ENCODE data around the gene SLC7A7.
A peak's percentile ranks its signal among the peaks of the same experiment; 100 is the strongest.
"Not testable (repeated sequence)": the region's sequence is repeated elsewhere in the genome, so short reads cannot be mapped to it uniquely, and the experiment has no call there.

SLC7A7 gene

DNA sequence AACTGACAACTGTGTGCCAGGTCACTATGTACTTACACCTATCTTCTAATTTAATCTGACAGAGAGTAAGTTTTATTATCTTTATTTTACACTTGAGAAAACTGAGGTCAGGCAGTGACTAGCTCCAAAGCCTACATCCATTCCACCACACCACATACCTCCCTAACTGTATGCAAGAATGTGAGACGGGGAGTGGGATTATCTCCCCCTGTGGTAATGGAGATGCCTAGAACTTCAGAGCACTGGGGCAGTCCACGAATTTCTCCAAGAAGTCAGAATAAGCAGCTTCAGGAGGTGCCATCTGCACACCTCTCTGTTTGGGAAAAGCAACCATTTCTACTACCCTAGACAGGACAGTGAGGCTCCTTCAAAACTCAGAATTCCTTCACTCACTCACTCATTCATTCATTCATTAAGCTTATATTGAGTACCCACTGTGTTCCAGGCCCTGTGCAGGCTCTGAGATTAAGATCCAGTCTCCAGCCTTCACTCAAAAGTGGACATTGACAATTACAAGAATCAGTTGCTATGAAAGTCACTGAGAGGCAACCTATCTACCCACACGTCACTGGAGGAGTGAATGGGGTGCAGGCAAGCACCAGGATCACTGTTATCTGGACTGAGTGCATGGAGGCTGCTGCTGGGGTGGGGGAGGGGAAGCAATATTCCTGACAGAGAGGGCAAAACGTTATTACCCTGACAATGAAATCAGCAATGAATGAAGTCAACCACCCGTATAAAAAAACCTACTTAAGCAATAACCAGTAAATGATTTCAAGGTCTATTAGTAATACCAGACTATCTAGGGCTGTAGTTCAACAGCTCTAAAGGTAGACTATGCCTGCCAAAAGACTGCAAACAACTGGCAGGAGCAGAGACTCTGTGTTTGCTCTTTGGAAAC lies 18.0 kb downstream of the SLC7A7 start:
- FAIRE-seq, result no peak

DNA sequence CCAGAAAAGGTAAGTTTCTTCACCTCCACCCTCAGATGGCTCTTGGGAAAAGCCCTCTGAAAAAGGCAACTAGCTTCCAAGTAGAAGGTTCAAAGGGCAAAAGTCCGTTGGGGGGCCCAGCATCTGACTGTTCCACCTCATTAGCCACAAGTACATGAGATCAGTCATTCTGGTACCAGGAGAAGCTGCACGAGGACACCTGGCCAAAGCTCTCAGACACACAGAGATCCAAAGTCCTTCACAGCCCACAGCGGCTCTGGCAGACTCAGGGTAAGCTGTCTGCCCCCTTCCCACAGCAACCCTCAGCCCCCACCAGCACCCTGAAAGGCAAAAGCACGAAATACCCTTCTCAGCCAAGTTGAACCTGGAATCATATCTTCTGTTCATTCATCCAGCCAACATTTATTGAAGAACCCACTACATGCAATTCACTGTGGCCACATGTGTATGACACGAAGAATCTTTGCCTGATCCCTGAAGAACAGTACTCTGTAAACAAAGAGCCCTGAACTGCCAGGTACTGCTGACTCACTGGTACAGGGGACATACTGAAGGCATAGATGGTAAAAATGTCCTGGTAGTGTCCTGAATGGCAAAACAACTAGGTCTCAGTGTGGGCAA lies 19.0 kb downstream of the SLC7A7 start:
- FAIRE-seq (peak; percentile 78), DNase-seq (ENCODE audit: extremely low spot score, insufficient read length, low read depth) (no peak)

More for the DNA sequence above, 18.0 kb downstream of the SLC7A7 start:
- DNase-seq (ENCODE audit: extremely low spot score, insufficient read length, low read depth), result no peak

DNA sequence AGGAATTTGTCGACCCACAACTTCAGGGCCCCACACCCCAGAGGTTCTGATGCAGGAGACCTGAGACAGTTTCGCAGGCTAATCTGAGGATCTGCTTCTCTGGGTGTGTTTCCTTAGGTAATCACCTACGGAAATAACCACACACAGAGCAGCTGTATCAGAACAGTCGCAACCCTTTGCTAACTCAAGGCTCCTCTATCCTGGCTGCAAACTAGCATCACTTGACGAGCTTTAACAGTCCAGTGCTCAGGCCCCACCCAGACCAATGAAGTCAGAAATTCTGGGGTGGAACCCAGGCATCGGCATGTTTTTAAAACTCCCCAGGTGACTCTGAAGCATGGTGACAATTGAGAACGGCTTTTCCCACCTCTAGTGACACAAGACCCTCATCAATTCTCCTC lies 20.7 kb downstream of the SLC7A7 start:
- FAIRE-seq (peak; percentile 86), DNase-seq (ENCODE audit: extremely low spot score, insufficient read length, low read depth) (no peak)

DNA sequence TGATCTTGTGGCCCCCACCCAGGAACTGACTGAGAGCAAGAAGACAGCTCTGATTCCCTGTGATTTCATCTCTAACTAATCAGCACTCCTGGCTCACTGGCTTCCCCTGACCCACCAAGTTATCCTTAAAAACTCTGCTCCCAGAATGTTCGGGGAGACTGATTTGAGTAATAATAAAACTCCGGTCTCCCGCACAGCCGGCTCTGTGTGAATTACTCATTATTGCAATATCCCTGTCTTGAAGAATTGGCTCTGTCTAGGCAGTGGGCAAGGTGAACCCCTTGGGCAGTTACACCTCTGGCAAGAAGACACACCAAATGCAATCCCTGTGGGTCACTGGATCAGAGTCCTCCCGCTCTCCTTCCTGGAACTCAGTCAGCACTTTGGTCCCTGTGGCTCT lies 21.3 kb downstream of the SLC7A7 start:
- no peak for DNase-seq (ENCODE audit: extremely low spot score, insufficient read length, low read depth)
- FAIRE-seq, result no peak

DNA sequence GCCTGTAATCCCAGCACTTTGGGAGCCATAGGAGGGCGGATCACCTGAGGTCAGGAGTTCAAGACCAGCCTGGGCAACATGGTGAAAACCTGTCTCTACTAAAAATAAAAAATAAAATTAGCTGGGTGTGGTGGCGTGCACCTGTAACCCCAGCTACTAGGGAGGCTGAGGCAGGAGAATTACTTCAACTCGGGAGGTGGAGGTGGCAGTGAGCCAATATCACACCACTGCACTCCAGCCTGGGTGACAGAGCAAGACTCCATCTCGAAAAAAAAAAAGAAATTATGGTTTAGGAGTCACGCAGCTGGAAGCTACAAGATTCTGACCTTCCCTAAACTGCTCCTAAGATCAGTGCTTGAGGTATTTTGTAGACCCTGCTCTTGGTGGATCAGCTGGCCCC lies 21.7 kb downstream of the SLC7A7 start:
- not testable (repeated sequence) for DNase-seq (ENCODE audit: extremely low spot score, insufficient read length, low read depth); FAIRE-seq

DNA sequence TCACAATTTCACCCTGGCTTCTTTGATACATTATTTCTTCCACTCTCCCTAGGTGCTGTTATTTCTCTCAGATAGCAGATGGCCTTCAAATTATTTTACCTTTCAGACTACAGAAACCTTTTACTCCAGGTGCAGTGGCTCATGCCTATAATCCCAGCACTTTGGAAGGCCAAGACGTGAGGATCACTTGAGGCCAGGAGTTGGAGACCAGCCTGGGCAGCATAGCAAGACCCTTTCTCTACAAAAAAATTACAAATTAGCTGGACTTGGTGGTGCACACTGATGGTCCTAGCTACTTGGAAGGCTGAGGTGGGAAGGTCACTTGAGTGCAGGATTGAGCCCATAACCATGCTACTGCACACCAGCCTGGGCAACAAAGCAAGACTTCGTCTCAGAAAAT lies 23.1 kb downstream of the SLC7A7 start:
- no peak for FAIRE-seq

DNA sequence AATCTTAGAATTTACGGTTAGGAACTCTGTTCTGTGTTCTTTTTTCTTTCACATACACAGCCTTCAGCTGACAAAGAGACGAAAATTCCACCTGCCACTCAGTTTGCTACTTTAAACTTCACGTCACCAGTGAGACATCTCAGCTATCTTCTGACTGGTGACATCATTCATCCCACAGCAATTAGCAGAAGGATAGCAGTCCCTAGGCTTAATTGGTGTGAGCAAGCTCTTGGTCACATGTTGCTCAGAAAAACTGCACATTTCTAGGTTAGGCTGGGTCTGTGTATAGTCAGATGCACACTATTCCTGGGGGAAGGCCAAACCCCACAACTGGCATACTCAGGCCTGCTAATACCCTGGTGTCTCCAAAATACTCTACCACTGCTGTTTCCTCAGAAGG lies 23.9 kb downstream of the SLC7A7 start:
- DNase-seq (ENCODE audit: extremely low spot score, insufficient read length, low read depth), result no peak
- peak; percentile 15 for FAIRE-seq

More for the DNA sequence above, 23.1 kb downstream of the SLC7A7 start:
- DNase-seq (ENCODE audit: extremely low spot score, insufficient read length, low read depth), result no peak

DNA sequence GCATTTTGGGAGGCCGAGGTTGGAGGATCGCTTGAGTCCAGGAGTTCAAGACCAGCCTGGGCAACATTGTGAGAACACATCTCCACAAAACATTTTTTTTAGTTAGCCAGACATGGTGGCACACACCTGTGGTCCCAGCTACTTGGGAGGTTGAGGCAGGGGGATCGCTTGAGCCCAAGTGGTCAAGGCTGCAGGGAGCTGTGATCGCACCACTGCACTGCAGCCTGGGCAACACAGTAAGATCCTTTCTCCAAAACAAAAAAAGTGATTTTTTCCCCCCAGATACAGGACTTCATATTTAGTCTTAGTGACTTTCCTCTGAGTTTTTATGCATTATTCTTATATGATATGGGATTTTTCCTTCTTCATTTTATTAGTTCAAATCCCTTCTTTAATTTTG lies 28.6 kb downstream of the SLC7A7 start:
- FAIRE-seq (no peak), DNase-seq (ENCODE audit: extremely low spot score, insufficient read length, low read depth) (no peak)

DNA sequence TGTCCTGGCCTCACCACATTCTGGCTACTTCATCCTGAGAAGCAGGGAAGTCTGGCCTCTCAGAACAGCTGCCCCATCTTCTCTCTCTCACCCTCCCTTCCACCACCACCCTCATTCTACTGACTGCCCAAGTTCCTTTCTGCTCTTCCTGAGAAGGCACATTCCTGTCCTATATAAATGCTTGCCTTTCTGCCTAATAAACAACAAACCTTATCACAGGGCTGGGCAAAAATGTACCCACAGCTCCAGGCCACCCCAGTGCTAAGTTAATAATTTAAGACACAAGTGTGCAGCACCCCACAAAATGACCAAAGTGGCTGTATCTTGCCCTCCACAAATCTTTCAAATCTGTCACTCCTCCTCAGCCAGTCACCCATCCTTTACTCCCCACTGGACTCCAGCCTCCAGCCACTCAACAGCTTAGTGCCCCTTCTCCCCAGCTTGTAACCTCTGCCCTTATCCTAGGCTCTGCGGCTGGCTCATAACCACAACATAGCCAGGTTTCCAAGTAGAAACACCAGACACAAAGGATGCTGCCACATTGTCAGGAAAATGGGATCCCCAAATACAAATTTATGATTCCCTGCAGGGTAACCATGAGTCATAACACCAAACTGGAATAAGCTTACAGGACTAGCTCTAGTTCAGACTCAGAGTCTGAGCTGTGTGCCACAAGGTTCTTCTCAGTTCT lies 33.8 kb downstream of the SLC7A7 start:
- DNase-seq (ENCODE audit: extremely low spot score, insufficient read length, low read depth), result no peak
- peak; percentile 9 for FAIRE-seq

DNA sequence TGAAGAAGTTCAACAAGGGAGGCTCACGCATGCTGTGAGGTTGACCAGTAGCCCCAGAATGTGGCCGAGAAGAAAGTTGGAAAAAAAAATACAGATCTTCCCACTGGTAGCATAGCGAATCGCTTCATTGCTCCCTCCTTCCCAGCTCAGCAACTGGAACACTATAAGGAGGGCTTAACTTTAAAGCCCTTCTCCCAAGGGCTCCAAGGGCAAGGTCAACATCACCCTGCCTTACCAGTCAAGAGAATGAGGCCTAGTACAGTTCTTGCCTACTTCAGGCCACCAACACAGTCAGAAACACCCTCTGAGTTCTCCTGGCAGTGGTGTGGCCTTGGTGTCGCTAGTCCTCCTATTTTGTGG lies 34.3 kb downstream of the SLC7A7 start:
- no peak for DNase-seq (ENCODE audit: extremely low spot score, insufficient read length, low read depth)

DNA sequence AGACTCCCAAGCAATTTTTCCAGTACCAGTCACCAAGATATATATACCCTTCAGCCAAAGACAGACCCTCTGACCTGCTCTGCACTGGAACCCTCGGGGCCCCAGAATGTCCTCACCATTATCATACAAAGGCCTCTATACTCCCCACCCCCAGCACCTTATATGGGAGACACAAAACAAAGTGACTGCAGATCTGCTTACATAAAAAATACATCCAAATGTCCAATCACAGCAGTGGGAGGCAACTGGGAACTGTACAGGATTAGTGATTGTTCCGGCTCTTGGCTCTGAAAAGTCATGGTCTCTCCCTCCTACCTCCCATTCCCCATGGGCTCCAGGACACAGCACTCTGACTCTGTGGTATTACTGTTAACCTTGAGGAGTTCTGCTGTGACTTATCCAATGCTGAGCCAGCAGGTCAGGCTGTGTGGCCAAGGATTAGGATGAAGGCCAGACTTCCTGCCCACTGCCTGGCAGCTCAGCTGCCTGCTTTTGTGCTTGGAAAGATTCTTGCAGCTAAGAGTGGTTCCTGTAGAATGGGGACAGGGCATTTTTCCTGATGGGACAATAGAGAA lies 35.0 kb downstream of the SLC7A7 start:
- DNase-seq (ENCODE audit: extremely low spot score, insufficient read length, low read depth) (no peak), FAIRE-seq (no peak)

More for the DNA sequence above, 34.3 kb downstream of the SLC7A7 start:
- no peak for FAIRE-seq

DNA sequence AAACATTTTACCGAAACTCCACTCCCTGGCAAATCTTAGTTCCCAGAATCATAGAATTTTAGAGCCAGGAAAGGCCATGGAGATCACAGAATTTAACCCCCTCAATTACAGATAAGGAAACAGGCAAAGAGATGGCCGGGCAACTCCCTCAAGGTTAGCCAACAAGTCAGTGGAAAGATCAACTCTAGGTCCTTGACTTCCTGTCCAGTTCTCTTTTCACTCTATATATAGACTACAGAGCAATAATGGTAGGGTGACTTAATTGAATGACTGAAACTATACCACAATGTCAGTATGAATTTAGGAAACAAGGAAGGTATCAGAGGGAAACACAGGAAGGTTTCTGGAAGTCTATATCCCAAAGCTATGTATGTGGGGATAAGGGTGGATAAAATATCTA lies 37.2 kb downstream of the SLC7A7 start:
- DNase-seq (ENCODE audit: extremely low spot score, insufficient read length, low read depth) (no peak), FAIRE-seq (no peak)

DNA sequence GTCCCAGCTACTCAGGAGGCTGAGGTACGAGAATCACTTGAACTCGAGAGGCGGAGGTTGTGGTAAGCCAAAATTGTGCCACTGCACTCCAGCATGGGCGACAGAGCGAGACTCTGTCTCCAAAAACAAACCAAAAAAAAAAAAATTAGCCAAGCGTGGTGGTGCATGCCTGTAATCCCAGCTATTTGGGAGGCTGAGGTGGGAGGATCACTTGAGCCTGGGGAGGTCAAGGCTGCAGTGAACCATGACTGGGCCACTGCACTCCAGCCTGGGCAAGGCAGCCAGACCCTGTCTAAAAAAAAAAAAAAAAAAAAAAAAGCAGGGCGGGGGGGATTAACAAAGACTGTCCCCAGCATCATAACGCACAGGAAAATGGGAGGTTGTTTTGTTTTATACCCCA lies 38.4 kb downstream of the SLC7A7 start:
- FAIRE-seq; DNase-seq (ENCODE audit: extremely low spot score, insufficient read length, low read depth): not testable (repeated sequence)

DNA sequence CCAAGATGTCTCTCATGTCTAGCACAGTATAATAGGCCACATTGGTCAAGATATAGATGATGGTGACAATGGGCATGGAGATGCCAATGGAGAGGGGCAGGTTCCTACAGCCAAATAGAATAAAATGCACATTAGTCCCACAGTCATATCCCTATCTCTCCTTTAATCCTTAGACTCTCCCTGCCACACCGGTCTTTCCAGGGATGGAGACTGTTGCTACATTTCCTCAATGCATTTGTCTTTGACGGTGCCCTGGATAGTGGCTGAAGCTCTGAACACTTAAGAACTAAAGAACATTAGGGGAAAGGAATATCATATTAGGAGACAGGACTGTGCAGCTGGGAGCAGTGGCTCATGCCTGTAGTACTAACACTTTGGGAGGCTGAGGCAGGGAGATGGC lies 39.0 kb downstream of the SLC7A7 start:
- no peak for FAIRE-seq
- DNase-seq (ENCODE audit: extremely low spot score, insufficient read length, low read depth), result no peak

DNA sequence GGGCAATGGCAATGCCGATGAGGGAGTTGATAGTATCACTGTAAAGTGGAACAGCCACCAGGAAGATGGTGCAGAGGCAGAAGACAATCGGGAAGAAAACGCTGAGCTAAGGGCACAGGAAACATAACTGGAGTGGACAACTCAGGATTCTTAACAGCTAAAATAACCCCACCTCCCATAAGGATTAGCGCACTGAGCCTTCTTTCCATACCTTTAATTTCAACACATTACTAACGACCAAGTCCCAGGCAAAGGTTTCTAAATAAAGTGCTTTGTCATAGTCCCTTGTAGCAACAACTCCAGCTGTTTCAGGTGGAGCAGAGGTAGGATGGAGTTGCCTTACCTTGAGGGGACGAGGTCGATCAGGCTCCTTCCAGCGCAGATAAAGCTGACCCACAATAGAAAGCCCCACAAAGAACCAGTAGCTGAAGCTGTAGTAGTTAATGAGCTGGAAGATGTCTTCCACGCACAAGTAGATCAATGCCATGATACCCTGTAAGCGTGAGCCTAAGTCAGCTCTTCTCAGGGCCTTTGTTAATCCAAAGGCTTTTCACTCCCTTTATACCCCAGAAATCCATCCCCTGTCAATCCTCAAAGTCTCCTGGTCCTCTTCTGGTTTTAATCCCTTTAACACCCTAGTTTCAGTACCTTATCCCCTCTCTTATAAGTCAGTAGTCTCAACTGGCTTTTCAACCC lies 41.1 kb downstream of the SLC7A7 start:
- DNase-seq (ENCODE audit: extremely low spot score, insufficient read length, low read depth), result no peak
- no peak for FAIRE-seq

DNA sequence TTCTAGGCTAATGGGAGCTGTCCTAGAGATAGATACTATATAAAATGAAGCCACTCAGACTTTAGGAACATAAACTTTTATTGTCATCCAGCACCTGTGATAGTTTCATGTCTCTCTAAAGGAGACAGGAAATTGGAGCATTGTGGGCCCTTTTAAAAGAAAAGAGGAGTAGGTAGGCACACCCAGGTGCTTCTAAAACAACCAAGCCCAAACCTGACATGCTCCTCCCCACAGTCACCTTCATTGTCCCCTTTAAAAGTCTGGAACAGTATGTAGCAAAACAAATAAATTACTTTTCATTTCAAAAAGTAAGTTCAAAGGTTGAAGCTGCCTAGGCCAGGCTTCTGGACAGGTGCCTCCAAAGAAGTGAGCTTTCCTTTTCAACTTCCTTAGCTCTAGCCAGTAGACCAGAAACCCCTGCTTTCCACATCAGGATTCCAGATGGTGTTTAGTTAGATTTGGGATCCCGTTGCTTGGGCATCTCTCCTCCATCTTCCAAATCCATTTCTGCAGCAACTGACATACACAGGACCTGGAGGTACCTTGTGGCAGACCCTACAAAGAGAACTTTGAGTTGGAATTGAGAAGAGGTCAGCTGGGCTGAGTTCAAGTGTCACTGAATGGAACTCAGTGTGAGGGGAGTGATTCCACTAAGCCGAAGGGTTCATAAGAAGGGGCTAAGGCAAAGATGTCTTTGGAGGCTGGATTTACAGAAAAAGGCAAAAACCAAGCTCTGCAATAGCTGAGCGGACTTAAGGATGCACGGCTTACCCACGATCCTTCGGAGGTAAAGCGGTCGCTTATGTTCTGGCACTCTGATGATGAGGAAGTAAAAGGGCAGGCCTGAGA lies 41.8 kb downstream of the SLC7A7 start:
- FAIRE-seq (no peak), DNase-seq (ENCODE audit: extremely low spot score, insufficient read length, low read depth) (no peak)

DNA sequence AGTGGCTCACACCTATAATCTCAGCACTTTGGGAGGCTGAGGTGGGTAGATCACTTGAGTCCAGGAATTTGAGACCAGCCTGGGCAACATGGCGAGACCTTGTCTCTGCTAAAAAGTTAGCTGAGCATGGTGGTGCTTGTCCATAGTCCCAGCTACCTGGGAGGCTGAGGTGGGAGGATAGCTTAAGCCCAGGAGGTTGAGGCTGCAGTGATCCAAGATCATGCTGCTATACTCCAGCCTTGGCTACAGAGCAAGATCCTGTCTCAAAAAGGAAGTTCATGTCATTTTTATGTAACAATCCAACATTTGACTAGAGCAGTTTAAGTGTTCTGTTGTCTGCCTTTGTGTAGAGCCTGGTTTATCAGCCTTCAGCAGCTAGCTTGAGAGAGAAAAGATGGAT lies 42.5 kb downstream of the SLC7A7 start:
- DNase-seq (ENCODE audit: extremely low spot score, insufficient read length, low read depth), result no peak
- FAIRE-seq, result no peak

DNA sequence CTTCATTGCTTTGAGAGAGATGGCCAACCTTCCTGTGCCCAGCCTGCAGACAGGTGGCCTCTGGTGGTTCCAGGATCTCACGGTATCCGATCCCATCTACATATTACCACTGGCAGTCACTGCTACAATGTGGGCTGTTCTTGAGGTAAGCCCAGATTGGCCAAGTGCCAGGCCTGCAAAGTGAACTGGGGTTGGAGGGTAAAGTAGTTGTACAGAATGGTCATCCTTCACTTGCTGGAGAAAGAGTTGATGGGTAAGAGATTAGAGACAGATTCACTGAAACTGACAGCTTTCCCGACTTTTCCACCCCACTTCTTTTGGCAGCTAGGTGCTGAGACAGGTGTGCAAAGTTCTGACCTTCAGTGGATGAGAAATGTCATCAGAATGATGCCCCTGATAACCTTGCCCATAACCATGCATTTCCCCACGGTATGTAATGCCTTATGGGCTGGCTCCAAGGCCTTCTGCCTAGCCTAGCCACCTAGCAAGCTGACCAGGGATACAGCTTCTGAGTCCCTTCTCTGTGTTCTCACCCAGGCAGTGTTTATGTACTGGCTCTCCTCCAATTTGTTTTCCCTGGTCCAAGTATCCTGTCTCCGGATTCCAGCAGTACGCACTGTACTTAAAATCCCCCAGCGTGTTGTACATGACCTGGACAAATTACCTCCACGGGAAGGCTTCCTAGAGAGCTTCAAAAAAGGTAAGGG lies 44.6 kb downstream of the SLC7A7 start:
- no peak for DNase-seq (ENCODE audit: extremely low spot score, insufficient read length, low read depth)
- FAIRE-seq, result no peak

DNA sequence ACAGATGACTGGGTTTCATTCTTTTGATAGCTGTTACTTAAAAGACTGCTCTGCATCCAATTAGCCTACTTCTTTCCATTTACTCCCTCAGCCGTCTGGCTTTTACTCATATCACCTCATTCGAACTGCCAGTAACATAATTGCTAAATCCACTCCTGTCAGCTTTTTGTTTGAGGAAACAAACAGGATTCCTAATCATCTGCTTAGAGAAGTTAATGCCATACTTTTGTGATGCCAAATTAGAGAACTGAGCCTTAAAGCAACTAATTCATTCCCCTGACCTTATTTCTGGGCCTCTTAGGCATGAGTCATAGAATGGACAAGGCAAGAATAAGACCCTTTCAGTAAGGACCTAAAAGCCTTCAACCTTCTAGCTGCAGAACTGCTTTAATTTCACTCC lies 45.9 kb downstream of the SLC7A7 start:
- no peak for FAIRE-seq
- no peak for DNase-seq (ENCODE audit: extremely low spot score, insufficient read length, low read depth)
